ENCODE measurements around the gene MYL6.

The MYL6 gene

GRCh38 chr12:56202366-56202765 is 44.2 kb downstream of the MYL6 start:
- Histone ChIP-seq H3K27me3 (no peaks in the 10 kb centered on the region), H3K9me3 (no peaks in the 10 kb centered on the region), H3K36me3 (peaks cover 33% of the 10 kb centered on the region), H3K27ac (no peak overlapping the region), H3K9ac (no peak overlapping the region), H3K4me3 (no peak overlapping the region), H4K20me1 (no peaks in the 10 kb centered on the region; the same call in 1 of the 2 replicates), H3K4me2 (no peak overlapping the region), H3K4me1 (no peaks in the 10 kb centered on the region)
- TF ChIP-seq Cebpa-rat (IDR thresholded peaks at IDR 0.05), result no peak

GRCh38 chr12:56202838-56203237 is 44.7 kb downstream of the MYL6 start:
- Histone ChIP-seq H3K36me3 (peaks cover 38% of the 10 kb centered on the region), H4K20me1 (no peaks in the 10 kb centered on the region; the same call in 1 of the 2 replicates), H3K9me3 (no peaks in the 10 kb centered on the region), H3K27me3 (no peaks in the 10 kb centered on the region), H3K9ac (no peak overlapping the region), H3K27ac (no peak overlapping the region), H3K4me1 (no peaks in the 10 kb centered on the region), H3K4me3 (no peak overlapping the region), H3K4me2 (no peak overlapping the region)
- TF ChIP-seq Cebpa-rat (IDR thresholded peaks at IDR 0.05), result no peak

DNA sequence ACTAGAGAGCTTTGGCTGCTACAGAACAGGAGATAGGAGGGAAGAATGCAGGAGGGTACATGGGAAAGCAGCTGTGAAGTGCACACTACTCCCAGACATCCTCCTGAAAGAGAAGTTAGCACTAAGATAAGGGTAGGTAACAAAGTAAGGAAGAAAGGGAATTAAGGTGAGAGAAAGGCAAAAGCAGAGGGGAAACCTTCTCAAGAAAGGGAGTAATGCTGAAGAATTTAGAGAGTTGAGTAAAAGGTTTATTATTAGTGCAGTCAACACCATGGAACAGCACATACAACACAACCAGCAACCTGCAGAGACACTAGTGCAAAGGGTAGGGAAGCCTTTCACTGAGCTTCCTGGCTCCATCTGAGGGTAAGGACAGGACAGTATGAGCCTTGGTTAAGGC is 46.1 kb downstream of the MYL6 start:
- no peak for TF ChIP-seq Cebpa-rat (IDR thresholded peaks at IDR 0.05)
- Histone ChIP-seq H3K27ac (no peak overlapping the region), H4K20me1 (no peaks in the 10 kb centered on the region; the same call in 1 of the 2 replicates)

DNA sequence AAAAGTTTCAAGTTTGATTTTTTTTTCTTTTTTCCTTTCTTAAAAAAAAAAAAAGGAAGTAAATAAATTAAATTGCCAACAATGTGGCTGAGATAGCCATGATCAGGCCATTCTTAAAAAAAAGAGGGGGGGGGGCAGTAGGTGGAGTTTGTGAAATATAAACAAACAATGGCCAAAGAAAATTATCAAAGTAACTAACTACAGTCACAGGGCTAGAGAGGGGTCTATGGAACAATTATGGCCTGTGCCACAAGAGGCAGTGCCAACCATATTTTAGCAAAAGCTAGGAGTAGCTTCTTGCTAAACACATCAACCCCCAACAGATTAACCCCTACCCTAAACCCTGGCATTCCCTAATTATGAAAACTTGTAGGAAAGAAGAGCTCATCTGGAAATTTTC is 47.3 kb downstream of the MYL6 start:
- Histone ChIP-seq H3K4me2 (no peak overlapping the region), H3K4me3 (no peak overlapping the region), H3K27ac (no peak overlapping the region), H4K20me1 (peaks cover 5% of the 10 kb centered on the region), H3K9me3 (no peaks in the 10 kb centered on the region), H3K4me1 (no peaks in the 10 kb centered on the region), H3K27me3 (no peaks in the 10 kb centered on the region), H3K36me3 (peaks cover 64% of the 10 kb centered on the region), H3K9ac (no peak overlapping the region)
- no peak for TF ChIP-seq Cebpa-rat (IDR thresholded peaks at IDR 0.05)

More for the DNA sequence above, 46.1 kb downstream of the MYL6 start:
- H3K9me3 ChIP-seq, result no peaks in the 10 kb centered on the region
- H3K4me2 ChIP-seq, result no peak overlapping the region
- H3K9ac ChIP-seq, result no peak overlapping the region
- no peak overlapping the region for H3K4me3 ChIP-seq
- H3K27me3 ChIP-seq, result no peaks in the 10 kb centered on the region
- H3K4me1 ChIP-seq, result no peaks in the 10 kb centered on the region
- H3K36me3 ChIP-seq, result peaks cover 52% of the 10 kb centered on the region

- Histone ChIP-seq H3K9ac (no peak overlapping the region), H3K9me3 (no peaks in the 10 kb centered on the region), H3K27ac (no peak overlapping the region), H4K20me1 (peaks cover 7% of the 10 kb centered on the region), H3K4me2 (no peak overlapping the region), H3K27me3 (no peaks in the 10 kb centered on the region), H3K4me1 (no peaks in the 10 kb centered on the region), H3K4me3 (no peak overlapping the region), H3K36me3 (peaks cover 76% of the 10 kb centered on the region)
- TF ChIP-seq Cebpa-rat (IDR thresholded peaks at IDR 0.05), result no peak
These were observed 48.5 kb downstream of the MYL6 start for GRCh38 chr12:56206452-56207166.

- Histone ChIP-seq H4K20me1 (peaks cover 7% of the 10 kb centered on the region), H3K9ac (peak overlapping the region; percentile 17; the same call in 1 of the 2 replicates), H3K4me1 (no peaks in the 10 kb centered on the region), H3K4me3 (no peak overlapping the region), H3K36me3 (peaks cover 90% of the 10 kb centered on the region), H3K27ac (no peak overlapping the region), H3K9me3 (no peaks in the 10 kb centered on the region), H3K27me3 (no peaks in the 10 kb centered on the region), H3K4me2 (no peak overlapping the region)
- TF ChIP-seq Cebpa-rat (IDR thresholded peaks at IDR 0.05), result no peak
These were observed 49.8 kb downstream of the MYL6 start for GRCh38 chr12:56208006-56208405.

Data from BLaER1 (cell line).